Suprapubic skin (tissue), 4 donors: ENCODE data around the gene LMBRD1.

Source experiments
- EP300 ChIP-seq: sonication (generic); formaldehyde crosslinking; IDR thresholded peaks from one replicate; pipeline ENCODE4 v1.6.1; 2017; ENCODE audit warnings: antibody characterized with exemption
- POLR2A ChIP-seq, 2 donors: fragments of 450-650 bp; IDR thresholded peaks; one replicate each; pipeline ENCODE4 v1.6.1; 2017; ENCODE audit warnings: antibody characterized with exemption in 2 of 2, mild to moderate bottlenecking in 2 of 2, moderate library complexity in 2 of 2
- POLR2AphosphoS5 ChIP-seq, 3 donors: sonication (generic); formaldehyde crosslinking; IDR thresholded peaks; one replicate each; pipeline ENCODE4 v1.6.1; 2017; ENCODE audit warnings: antibody characterized with exemption in 3 of 3
- TF ChIP-seq, protein P1 (sequence below), 2 donors: fragments of 200-600 bp in 1 of 2; fragments of 450-650 bp in 1 of 2; sonication (generic) in 1 of 2; IDR thresholded peaks; one replicate each; pipeline ENCODE4 v1.5.1; 2016 to 2019; ENCODE audit warnings: antibody characterized with exemption in 2 of 2, mild to moderate bottlenecking in 1 of 2, moderate library complexity in 1 of 2

DNA sequence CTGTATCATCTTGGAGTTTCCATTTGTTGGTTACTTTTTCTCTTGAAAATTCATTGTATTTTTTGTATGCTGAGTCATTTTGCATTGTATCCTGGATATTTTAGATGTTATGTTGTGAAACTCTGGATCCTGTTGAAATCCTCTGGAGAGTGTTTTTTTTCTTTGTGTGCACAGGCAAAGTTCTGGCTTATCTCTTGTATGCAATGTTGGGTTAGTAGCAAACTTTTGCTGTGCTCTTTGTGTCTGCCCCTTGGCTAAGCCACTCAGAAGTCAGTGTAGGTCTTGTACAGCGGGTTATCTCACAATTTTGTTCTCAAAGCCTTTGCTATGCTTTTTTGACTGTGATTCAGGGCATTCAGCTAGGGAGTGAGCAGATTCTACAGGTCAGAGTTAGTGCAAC is 29.1 kb upstream of the LMBRD1 start:
- TF ChIP-seq, protein P1, sequence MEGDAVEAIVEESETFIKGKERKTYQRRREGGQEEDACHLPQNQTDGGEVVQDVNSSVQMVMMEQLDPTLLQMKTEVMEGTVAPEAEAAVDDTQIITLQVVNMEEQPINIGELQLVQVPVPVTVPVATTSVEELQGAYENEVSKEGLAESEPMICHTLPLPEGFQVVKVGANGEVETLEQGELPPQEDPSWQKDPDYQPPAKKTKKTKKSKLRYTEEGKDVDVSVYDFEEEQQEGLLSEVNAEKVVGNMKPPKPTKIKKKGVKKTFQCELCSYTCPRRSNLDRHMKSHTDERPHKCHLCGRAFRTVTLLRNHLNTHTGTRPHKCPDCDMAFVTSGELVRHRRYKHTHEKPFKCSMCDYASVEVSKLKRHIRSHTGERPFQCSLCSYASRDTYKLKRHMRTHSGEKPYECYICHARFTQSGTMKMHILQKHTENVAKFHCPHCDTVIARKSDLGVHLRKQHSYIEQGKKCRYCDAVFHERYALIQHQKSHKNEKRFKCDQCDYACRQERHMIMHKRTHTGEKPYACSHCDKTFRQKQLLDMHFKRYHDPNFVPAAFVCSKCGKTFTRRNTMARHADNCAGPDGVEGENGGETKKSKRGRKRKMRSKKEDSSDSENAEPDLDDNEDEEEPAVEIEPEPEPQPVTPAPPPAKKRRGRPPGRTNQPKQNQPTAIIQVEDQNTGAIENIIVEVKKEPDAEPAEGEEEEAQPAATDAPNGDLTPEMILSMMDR (IDR thresholded peaks at IDR 0.05), result no peak
- TF ChIP-seq POLR2A (IDR thresholded peaks at IDR 0.05), result no peak
- no peak for TF ChIP-seq POLR2AphosphoS5 (IDR thresholded peaks at IDR 0.05)
- no peak for TF ChIP-seq EP300
